HL-60 (cell line): Measurements from ENCODE around the gene CBX4.

Experiments used
- DNase-seq, 2 experiments: peaks; one replicate each; pipeline ENCODE4 v3.0.0-alpha.2; 2010 to 2020; ENCODE audit warnings: low read depth in 1 of 2, low spot score in 1 of 2
- H3K27ac ChIP-seq: fragments of 250-450 bp; sonication (Bioruptor Pico); replicated peaks from 2 replicates; pipeline ENCODE4 v1.5.1; 2020; ENCODE audit warnings: mild to moderate bottlenecking, moderate library complexity
- H3K27me3 ChIP-seq: fragments of 250-450 bp; sonication (Bioruptor Pico); 2 replicates; pipeline ENCODE4 v1.5.1; 2021; ENCODE audit warnings: mild to moderate bottlenecking, moderate library complexity; ENCODE audit not compliant: insufficient read depth, poor library complexity, severe bottlenecking
- H3K4me3 ChIP-seq: replicated peaks from 2 replicates; pipeline ENCODE4 v1.5.1; 2011; ENCODE audit warnings: mild to moderate bottlenecking, control low read depth, low read length; ENCODE audit not compliant: insufficient read depth
- GABPA ChIP-seq: IDR thresholded peaks from 2 replicates; pipeline ENCODE4 v1.6.1; 2012; ENCODE audit warnings: low read depth
- POLR2AphosphoS5 ChIP-seq: IDR thresholded peaks from 2 replicates; pipeline ENCODE4 v1.6.1; 2012; ENCODE audit warnings: low read depth
- SPI1 ChIP-seq: IDR thresholded peaks from 2 replicates; pipeline ENCODE4 v1.6.1; 2012; ENCODE audit warnings: low read depth, mild to moderate bottlenecking, borderline replicate concordance
- TF ChIP-seq, protein P1 (sequence below): IDR thresholded peaks from one replicate; pipeline ENCODE4 v1.5.1; 2011; ENCODE audit warnings: low read length, control low read depth, inconsistent platforms; ENCODE audit not compliant: insufficient read depth
- TF ChIP-seq, protein P2 (sequence below): IDR thresholded peaks from 2 replicates; pipeline ENCODE4 v1.6.1; 2012; ENCODE audit warnings: low read depth; ENCODE audit not compliant: insufficient replicate concordance

The CBX4 gene

DNA sequence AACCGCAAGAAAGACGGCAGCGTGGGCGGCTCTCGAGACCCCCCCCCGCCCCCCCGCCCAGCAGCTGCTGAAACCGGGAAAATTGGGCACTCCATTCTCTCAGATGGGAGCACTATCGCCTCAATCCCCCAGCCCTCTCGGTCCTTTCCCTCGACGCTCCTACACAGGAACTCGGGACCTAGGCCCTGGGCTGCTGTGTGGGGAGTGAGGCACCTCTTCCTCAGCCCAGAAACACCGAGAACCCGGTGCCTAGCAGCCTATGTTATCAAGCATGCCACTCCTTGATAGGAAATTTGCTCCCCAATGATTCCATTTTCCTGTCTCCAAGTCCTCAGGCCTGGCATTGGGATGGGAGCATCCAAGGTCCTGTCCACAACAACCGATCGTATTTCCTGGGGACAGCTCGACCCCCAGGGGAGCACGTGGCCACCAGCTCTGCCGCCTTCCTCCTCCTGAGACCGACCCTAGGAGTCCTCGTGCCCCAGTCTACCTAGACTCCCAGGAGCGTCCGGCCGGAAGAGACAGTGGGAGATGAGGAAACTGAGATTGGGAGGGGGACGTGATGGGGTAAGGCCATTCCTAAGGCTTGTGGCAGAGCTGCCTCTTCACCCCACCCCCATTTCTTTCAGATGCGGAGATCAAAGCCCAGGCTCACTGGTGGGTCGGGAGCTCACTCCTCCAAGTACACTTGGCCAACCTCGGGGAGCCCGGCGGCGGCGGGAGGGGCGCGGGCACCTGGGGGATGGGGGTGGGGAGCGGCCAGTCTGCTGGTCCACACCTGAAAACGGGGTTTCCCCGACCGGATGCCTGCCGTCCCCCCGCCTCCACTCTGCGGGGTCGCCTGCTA lies 24.9 kb downstream of the CBX4 start:
- DNase-seq: no peak
- no peak for TF ChIP-seq GABPA
- TF ChIP-seq, protein P1, sequence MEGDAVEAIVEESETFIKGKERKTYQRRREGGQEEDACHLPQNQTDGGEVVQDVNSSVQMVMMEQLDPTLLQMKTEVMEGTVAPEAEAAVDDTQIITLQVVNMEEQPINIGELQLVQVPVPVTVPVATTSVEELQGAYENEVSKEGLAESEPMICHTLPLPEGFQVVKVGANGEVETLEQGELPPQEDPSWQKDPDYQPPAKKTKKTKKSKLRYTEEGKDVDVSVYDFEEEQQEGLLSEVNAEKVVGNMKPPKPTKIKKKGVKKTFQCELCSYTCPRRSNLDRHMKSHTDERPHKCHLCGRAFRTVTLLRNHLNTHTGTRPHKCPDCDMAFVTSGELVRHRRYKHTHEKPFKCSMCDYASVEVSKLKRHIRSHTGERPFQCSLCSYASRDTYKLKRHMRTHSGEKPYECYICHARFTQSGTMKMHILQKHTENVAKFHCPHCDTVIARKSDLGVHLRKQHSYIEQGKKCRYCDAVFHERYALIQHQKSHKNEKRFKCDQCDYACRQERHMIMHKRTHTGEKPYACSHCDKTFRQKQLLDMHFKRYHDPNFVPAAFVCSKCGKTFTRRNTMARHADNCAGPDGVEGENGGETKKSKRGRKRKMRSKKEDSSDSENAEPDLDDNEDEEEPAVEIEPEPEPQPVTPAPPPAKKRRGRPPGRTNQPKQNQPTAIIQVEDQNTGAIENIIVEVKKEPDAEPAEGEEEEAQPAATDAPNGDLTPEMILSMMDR: no peak
- TF ChIP-seq POLR2AphosphoS5: no peak
- TF ChIP-seq, protein P2, sequence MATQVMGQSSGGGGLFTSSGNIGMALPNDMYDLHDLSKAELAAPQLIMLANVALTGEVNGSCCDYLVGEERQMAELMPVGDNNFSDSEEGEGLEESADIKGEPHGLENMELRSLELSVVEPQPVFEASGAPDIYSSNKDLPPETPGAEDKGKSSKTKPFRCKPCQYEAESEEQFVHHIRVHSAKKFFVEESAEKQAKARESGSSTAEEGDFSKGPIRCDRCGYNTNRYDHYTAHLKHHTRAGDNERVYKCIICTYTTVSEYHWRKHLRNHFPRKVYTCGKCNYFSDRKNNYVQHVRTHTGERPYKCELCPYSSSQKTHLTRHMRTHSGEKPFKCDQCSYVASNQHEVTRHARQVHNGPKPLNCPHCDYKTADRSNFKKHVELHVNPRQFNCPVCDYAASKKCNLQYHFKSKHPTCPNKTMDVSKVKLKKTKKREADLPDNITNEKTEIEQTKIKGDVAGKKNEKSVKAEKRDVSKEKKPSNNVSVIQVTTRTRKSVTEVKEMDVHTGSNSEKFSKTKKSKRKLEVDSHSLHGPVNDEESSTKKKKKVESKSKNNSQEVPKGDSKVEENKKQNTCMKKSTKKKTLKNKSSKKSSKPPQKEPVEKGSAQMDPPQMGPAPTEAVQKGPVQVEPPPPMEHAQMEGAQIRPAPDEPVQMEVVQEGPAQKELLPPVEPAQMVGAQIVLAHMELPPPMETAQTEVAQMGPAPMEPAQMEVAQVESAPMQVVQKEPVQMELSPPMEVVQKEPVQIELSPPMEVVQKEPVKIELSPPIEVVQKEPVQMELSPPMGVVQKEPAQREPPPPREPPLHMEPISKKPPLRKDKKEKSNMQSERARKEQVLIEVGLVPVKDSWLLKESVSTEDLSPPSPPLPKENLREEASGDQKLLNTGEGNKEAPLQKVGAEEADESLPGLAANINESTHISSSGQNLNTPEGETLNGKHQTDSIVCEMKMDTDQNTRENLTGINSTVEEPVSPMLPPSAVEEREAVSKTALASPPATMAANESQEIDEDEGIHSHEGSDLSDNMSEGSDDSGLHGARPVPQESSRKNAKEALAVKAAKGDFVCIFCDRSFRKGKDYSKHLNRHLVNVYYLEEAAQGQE: no peak
- TF ChIP-seq SPI1: no peak
- no peak overlapping the region for H3K4me3 ChIP-seq
- peaks cover 62% of the 10 kb centered on the region for H3K27me3 ChIP-seq
- H3K27ac ChIP-seq: no peak overlapping the region

DNA sequence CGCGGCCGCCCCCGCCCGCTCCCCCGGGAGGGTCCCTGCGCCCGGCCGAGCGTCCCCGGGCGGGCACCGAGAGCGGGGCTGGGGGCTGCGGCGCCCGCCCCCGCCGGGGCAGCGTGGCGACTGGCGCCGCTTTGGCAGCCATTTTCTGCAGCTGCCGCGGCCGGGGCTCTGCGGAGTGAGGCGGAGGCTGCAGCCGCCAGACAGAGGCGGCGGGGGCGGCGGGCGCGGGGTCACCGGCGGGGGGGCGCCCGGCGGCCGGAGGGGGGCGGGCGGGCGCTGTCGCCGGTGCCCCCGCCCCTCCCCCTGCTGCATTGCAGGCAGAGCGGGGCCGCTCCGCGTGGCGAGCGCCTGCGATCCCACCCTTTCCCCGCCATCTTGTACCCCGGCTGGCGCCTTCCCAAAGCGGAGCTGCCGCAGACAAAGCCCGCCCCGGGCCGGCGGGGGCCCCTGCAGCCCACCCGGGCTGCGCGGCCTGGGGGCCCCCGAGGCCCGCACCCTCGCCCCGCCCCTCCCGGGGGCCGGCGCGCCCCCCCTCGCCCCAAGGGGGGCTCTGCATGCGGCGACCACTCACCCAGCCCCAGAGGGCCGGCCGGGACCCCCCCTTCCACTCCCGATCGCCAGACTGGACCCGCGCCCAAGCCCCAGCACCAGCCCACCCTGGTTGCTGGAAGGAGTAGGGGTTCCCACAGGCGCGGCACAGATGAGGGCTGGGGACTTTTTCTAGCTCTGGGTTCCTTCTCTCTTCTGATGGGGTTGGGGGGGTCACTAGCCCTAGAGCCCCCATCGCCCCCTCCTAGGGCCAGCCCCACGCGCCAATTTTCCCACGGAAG lies 25.7 kb downstream of the CBX4 start:
- DNase-seq: no peak
- Histone ChIP-seq H3K4me3 (peak overlapping the region; percentile 14; the same call in 1 of the 2 replicates), H3K27ac (no peak overlapping the region), H3K27me3 (peaks cover 71% of the 10 kb centered on the region)
- TF ChIP-seq, protein P2: no peak
- TF ChIP-seq, protein P1: no peak
- TF ChIP-seq SPI1 (no peak), GABPA (no peak), POLR2AphosphoS5 (no peak)

DNA sequence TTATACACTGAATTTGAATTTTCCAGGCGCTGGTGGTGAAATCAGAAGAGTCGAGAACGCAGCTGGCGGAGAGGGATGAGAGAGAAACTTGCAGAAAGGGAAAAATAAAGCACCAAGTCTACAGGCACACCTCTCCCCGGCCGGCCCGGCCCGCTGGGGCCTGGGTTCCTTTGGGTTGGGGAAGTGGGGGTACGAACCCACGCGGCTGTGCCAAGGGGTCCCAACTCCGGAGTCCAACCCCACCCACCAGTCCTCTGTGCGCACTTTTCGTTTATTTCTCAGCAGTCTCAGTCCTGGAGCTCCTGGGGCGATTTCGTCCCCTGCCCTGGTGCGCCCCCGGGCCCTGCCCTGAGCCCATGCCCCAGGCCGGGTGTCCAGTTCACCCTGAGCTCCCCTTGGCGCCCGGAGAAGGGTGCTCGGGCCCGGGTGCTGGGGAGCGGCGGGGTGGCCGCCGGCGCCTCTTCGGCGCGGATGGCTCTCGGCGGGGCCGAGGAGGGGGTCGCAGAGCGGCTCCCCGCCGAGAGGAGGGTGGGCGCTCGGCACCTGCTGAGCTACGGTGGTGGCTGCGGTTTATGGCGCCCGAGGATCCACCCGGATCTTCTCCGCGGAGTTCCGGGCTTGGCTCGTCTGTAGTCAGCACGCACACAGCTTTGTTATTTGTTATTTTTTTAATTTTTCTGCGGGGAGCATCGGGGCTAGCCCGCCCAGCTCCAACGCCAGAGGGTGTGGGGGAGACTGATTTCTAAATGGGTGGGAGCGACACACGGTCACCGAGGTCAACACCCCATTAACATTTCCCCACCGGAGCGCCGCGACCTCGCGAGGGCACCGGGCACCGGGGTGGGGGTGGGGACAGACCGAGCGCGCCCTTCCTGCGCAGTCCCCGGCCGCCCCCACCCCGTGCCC lies 26.6 kb downstream of the CBX4 start:
- TF ChIP-seq GABPA (no peak), POLR2AphosphoS5 (no peak), SPI1 (no peak)
- TF ChIP-seq, protein P2: no peak
- TF ChIP-seq, protein P1: no peak
- peak overlapping the region; percentile 23 for H3K4me3 ChIP-seq
- DNase-seq: no peak
- H3K27me3 ChIP-seq: peaks cover 78% of the 10 kb centered on the region
- H3K27ac ChIP-seq: no peak overlapping the region
